Ammon's horn (tissue), 1 donor: ENCODE results near the gene WDR26.
"Not testable (repeated sequence)": the region's sequence is repeated elsewhere in the genome, so short reads cannot be mapped to it uniquely, and the experiment has no call there.

Experiments used
- DNase-seq: peaks from one replicate; pipeline ENCODE4 v3.0.0-alpha.2; 2016; ENCODE audit warnings: low spot score

WDR26 gene

DNA sequence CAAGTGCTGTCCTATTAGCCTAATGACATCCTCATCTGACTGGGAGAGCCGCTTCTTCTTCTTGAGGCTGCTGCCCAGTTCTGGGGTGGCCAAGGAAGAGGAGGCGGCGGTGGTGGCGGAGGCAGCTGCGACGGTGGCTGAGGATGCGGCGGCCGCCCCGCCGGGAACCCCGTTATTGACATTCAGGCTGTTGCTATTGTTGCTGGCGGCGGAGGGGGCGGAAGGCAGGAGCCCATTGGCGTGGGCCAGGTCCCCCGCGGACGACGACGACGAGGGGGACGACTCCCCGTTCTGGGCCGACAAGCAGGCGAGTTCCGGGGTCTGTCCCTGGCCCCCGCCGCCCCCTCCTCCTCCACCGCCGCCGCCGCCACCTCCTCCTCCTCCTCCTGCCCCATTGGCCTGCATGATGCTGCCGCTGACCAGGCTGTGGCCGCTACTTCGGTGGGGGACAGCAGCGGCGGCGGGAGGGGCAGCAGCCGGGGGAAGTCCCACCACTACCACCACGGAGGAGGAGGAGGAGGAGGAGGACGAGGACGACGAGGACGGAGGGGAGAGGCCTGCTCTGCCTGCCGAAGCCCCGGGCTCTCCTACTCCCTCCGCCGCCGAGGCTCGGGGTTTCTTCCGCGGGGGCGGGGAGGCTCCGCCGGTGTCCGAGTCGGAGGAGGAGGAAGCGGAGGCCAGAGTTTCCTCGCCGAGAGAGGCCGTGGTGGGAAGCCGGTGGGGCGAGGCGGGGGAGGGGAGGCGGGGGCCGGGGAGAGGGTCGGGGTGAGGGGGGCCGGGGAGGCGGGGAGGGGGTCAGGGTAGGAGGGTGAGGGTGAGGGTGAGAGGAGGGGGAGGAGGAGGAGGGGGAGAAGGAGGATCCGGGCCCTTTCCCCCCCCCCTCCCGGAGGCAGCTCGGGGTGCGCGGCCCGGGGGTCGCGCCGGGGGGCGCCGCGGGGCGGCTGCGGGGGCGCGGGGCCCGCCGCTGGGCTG lies 610 bp downstream of the WDR26 start:
- peak; percentile 55 for DNase-seq

DNA sequence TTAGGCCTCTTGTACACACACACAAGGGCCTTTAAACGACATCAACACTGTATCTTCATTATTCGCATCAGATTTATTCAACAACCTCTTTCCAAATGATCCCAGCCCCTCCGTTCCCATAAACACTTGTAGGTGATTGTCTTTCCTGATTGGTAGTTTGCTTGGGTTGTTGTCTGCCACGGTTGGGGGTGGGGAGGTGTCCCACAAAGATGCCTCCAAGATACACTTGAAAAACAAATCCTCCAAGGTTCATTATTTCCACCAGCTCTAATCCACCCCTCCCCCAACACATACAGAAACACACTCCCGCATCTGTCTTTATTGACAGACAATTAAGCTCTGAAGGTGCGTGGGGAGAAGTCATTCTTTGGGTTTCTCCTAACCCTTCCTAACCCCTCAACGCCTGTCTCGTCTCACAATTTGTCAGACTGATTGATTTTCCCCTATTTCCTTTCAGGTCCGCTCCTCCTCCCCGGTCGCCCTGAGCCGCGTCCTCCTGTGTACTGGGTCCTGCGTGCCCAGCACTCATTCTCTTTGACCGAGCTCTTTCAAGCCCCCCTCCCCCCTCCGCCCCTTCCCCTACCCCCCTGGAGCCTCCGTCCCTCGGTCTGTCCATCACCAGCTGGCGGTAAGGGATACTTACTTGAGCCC lies 1.4 kb downstream of the WDR26 start:
- peak; percentile 36 for DNase-seq

DNA sequence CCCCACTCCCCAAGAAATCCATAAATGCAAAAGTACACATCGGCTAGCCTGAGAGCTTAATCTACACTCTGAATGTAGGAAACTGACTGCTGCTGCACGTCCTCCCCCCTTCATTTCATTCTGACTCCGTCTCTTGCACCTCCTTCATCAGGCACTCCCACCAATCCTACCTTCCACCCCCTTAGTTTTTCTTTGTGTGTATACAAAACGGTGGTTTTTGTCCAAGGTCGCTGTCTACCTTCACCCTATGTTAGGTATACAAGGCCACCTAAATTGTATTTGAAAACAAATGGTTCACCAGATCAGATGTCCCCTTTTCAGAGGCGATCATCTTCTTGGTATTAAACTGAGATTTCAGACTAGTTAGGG lies 1.9 kb downstream of the WDR26 start:
- peak; percentile 50 for DNase-seq

DNA sequence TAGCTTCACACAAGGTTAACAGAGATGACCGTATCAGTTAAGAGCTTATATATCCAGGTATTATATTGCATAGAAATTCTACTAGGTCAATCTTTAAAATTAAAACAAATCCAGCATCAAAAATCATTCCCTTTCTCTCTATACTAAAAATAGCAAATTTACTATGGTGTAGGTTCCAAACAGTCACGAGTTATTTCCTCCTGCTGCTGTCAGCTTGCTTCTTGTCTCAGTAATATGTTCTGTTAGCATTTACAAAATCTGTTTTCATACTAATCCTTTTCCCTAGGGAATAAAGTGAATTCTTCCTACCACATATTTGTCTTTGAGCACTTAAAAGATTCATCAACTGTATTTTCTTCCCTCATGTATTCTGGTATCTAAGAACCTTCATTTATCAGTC lies 2.5 kb downstream of the WDR26 start:
- peak; percentile 22 for DNase-seq

DNA sequence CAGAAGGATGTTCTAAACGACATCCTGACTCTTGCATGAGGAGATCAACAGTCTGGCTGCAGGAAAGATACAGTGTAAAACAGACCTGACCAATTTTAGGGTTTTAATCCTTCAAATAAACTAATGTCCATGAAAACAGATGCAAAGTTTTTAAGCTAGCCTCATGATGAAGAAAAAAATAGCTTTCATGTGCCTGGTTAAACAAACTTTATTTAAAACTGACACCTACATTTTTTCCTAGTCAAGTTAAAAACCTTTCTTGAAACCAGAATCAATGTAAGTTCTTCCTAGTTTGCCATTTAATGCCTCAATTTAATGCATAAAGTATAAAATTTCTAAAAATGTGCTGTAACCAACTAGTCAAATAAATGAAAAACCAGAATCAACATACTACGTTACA lies 2.9 kb downstream of the WDR26 start:
- no peak for DNase-seq

DNA sequence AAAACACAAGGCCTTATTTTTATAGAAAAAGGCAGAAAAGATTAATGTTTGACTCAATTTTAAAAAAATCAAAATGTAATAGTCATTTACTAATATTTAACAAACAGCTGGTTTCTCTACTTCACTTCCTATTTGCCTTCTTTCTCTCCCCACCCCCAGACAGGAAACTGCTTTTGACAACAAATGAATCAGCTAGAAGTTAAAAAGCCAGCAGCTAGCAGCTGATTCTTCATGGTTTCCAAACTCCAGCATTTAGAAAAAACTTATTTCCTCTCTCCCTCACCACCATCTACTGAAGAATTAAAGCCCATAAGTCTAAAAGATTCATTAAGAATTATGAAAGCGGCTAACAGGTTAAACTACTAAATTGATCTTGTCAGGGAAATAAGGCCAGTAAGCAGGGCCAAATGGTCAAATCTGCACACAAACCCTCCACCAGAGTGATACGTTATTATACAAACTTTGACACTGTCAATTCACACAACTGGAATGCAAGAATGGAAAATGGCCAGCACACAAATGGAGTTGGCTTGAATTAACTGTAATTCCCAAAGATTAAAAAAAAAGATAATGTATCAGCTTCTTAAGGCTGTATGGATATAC lies 4.0 kb downstream of the WDR26 start:
- peak; percentile 20 for DNase-seq

DNA sequence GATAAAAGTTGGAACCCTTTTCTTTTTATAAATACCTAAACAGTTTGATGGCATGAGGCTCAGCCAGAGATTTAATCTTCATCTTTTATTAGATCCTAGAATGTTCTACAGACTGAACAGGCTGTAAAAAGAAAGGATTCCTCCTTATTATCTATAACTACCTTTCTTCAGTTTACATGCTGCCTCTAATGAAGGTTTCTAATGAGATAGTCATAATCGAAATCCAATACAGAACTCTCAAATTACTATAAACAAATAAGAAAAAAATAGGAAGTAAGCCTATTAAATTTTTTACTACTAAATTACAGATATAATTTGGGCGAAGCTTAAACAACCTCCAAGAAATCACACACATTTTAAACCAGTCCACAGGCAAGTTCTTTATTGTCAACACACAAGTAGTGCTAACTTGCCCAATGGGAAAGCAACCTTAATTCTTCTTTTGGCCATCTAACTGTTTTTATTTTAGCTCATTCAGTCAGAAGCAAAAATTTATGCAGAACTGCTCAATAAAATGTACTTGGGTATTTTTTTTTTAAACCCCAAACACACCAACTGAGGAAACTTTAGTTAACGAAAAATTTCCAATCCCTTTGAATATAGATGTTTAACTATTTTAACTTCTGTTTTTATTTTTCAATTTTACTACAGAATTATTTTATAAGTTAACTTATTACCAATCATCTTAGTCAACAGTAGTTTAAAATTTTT lies 4.8 kb downstream of the WDR26 start:
- no peak for DNase-seq

DNA sequence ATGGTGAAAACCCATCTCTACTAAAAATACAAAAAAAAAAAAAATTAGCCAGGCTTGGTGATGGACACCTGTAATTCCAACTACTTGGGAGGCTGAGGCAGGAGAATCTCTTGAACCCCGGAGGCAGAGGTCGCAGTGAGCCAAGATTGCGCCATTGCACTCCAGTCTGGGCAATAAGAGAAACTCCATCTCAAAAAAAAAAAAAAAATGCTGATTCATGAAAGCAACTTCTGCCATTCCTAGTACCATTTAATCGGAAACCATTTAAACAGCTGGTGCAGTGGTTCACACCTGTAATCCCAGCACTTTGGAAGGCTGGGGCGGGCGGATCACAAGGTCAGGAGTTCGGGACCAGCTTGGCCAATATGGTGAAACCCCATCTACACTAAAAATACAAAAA lies 5.9 kb downstream of the WDR26 start:
- DNase-seq, result not testable (repeated sequence)

DNA sequence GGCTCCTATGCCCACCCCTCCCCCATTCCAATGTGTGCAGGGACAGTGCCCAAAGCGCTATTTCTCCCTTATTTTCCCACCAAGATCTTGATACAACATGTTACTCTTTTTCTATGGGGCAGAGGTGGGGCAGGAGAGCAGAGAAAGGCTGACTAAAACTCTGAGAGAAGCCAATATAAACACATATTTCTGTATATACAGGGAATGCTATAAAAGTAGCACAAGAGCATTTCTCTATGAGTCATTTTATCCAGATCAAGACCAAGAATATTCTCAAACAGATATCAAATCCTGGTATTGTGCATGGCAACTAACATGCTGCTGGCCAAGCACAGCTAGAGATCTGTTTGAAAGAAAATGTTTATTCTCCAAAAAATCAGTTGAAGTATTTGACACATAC lies 7.3 kb downstream of the WDR26 start:
- no peak for DNase-seq

DNA sequence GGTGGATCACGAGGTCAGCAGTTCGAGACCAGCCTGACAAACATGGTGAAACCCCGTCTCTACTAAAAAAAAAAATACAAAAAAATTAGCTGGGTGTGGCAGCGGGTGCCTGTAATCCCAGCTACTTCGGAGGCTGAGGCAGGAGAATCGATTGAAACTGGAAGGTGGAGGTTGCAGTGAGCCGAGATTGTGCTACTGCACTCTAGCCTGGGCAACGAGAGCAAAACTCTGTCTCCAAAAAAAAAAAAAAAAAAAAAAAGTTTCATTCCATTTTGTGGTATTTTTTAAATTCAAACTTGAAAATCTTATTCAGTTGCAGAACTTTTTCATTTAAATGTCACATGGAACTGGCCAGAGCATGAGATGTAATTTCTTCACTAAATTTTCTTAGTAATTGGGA lies 7.7 kb downstream of the WDR26 start:
- not testable (repeated sequence) for DNase-seq

DNA sequence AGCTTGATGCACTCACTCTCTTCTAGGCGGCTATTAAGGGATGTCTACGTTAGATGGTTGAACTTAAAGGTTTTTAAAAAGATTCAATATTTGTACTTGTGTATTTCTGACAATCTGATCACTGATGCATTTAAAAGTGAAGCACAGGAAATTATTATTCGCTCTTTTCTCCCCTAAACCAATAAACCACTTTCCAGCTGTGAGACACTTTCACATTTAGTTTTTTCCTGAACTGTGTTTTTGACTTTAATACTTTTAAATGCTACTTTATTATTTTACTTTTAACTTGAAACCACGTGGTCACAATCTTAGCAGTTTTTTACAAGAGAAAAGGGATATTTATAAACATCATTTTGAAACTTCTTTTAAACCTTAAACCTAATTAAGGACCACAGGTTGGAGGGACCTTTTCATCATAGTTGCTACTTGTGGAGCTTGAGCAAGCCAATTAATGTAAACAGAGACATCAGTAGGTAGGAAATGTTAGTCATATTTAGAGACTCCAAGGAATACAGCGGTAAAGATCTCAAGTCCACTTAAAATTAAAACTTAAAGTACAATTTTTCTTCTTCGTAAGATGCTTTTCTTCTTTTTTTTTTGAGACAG lies 9.2 kb downstream of the WDR26 start:
- no peak for DNase-seq

DNA sequence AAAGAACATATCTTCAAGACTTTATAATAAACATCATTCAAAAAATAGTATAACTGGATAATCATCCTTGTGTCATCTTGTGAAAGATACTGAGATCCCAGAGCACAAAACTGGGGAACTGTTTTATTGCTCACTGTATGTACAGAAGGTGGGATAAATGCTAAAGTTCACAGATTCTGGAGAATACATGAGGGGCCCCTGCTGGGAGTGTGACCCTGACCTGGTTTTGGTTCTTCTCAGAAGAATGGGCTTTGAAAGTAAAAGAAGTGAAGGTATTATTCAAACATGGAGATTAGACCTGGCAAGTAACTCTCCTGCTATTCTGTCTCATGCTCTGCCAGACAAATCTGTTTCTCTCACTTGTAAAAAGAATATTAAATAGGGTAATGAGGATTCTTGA lies 14.5 kb downstream of the WDR26 start:
- no peak for DNase-seq

DNA sequence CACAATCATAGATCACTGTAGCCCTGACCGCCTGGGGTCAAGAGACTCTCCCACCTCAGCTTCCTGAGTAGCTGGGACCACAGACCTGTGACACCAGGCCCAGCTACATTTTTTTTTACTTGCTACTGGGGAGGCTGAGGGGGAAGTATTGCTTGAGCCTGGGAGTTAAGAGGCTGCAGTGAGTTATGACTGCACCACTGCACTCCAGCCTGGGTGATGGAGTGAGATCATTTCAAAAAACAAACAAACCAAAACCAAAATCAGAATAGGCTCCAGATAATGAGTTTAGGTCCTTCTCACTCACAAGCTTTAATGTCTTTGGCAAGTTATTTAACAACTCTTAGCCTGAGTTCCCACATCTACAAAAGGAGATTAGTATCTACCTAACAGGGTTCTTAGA lies 22.8 kb downstream of the WDR26 start:
- no peak for DNase-seq

DNA sequence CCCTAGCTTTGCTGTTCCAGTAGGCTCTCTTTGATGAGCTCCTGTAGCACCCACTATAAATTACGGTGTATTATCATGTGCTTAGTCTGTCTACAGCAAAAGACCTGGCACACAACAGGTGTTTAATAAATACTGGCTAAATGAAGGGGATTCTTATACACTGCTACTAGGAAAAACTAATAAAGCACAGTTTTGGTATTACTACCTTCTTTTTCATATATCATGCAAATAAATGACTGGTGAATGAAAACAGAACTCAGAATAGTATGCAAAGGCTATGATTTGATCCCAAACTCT lies 26.4 kb downstream of the WDR26 start:
- DNase-seq, result no peak

DNA sequence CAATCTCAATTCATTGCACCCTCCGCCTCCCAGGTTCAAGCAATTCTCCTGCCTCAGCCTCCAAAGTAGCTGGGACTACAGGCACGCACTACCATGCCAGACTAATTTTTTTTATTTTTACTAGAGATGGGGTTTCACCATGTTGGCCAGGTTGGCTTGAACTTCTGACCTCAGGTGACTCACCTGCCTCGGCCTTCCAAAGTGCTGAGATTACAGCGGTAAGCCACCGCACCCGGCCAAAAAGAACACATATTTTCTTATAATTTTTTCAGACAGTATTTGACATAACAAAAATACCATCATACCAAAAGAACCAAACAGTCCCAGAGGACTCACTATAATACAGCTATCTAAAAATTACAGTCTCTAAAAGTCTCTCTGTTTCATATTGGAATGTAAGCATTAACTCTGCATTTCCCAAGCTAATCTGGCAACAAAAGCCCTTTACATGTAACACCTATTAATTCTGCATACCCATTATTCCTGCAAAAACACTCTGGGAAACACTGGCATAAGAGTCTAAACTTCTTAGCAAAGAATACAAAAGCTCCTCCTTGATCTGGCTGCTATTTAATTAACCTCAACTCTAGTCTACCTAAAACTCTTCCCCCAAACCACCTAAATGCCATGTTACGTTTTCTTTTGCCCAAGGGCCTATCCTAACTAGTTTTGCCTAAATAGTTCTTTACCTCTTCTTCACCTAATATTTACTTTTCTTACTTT lies 26.9 kb downstream of the WDR26 start:
- DNase-seq, result no peak

DNA sequence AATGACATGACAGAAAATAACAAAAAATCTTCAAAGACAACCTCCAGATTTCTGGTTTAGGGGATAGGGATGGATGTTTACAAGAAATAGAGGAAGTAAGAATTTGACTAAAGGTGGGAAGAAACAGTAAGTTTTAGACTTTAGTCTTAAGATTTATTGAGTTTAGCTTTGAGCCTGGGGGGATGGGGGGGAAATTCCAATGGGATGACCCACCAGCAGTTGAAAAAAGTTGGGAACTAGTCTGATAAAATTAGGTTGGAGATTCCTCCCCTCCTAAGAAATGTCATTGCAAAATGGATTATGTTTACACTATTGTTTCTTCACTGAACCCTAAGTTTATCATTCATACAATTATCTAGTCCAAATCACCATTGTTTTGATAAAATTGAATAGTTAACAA lies 28.4 kb downstream of the WDR26 start:
- DNase-seq, result no peak

DNA sequence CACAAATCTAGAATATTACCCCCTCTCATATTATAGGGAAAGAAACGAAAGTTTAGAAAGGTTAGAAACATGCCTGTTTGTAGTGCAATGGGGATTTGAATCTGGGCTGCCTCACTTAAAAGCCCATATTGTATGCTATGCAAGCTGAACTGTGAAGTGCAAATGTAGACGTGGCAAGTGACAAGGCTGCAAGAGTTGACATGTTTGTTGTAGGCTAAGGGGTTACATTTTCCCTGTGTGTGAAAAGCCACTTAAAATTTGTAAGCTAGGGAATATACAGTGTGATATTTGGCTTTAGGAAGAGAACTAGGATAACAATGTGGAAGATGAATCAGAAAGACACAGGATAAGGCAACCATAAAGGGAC lies 29.0 kb downstream of the WDR26 start:
- no peak for DNase-seq

DNA sequence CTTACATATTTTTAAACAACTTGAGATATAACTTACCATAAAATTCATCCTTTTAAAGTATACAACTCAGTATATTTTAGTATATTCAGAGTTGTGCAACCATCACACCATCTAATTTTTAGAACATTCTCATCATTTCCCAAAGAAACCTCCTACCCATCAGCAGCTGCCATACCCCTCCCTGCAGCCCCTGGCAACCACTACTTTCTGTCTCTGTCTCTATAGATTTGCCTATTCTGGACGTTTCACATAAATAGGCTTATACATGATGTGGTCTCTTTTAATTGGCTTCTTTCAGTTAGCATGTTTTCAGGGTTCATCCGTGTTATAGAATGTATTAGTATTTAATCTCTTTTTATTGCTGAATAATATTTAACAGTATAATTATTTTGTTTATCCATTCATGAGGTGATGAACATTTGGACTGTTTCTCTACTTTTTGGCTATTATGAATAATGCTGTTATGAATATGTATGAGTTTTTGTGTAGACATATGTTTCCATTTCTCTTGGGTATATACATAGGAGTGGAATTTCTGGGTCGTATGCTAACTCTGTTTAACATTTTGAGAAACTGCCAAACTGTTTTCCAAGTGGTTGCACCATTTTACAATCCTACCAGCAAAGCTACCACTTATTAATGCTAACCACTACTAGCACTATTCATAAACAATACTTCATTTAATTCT lies 29.5 kb downstream of the WDR26 start:
- no peak for DNase-seq

DNA sequence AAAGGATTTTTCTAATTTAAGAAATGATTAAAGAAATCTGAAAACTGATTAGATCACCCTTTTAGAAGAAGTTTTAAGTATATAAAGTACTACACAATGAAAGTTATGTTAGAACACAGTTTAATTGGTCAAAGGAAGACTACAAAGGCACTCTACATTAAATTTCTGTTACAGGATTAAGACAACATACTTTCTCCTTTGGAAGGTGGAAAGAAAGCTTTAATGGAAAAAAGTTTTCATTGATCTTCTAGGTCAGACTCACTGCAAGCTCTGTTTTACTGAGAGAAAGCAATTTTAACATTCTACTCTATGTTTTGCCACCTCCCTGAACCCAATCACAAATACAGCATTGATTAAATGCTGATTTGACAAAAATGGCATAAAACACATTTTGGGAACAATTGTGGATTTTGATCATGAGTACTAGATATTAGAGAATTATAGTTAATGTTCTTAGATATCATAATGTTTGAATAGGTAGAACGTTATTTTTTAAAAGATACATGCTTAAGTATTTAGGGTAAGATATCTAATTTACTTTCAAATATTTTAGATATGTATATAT lies 32.0 kb downstream of the WDR26 start:
- no peak for DNase-seq

DNA sequence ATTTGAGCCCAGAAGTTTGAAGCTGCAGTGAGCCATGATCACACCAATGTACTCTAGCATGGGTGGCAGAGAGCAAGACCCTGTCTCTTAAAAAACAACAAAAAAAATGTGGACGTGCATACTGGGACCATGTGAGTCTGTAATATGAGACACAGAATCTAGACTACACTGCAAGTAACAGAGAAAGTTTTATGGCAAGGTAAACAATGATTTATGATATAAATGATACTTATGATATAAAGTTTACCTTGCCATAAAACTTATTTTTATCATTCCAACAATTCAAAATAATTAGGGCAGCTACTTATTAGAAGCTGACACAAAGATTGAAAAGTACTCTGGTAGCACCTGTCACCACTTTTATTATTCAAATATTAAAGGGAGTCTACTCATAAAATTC lies 34.7 kb downstream of the WDR26 start:
- DNase-seq, result no peak

DNA sequence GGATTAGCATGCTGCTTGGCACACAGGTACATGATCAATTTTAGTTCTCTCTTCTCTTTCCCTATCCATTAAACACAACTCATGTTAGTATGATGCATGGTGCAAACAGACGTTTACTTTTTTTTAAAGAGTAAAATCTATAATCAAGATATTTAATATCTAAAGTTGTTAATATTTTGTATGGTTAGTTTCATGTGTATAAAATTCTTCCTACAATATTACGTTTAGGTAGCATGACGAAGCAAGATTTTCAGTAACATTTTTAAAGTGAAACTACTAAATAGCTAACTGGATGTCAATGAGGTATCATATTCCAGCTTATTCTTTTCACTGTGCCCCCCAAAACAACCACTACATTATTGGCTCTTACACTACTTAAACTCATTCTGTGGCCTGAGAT lies 41.3 kb downstream of the WDR26 start:
- DNase-seq, result no peak
